Measurements from ENCODE around the gene ATE1.

DNA sequence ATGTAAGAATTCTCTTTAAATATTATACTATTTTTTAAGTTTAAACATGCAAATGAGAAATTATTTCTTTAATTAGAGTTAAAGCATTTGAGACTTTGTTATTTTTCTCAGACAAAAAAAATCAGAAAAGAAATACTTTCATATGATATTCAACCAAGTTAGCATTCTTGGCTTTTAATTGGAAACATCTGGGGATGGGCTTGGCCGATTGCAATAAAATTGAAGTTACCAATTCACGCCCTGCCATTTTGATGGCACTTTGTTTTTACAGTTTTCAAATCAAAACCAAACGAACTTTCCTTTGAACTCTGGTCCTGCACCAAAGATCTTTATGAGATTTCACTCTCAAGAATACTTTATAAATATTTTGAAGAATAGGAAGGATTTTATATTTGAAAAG, 127.7 kb downstream of the ATE1 start:
- no peak for TF ChIP-seq POLR2A (IDR thresholded peaks at IDR 0.05)
- TF ChIP-seq POLR2AphosphoS5 (IDR thresholded peaks at IDR 0.05): no peak
- TF ChIP-seq, protein P1, sequence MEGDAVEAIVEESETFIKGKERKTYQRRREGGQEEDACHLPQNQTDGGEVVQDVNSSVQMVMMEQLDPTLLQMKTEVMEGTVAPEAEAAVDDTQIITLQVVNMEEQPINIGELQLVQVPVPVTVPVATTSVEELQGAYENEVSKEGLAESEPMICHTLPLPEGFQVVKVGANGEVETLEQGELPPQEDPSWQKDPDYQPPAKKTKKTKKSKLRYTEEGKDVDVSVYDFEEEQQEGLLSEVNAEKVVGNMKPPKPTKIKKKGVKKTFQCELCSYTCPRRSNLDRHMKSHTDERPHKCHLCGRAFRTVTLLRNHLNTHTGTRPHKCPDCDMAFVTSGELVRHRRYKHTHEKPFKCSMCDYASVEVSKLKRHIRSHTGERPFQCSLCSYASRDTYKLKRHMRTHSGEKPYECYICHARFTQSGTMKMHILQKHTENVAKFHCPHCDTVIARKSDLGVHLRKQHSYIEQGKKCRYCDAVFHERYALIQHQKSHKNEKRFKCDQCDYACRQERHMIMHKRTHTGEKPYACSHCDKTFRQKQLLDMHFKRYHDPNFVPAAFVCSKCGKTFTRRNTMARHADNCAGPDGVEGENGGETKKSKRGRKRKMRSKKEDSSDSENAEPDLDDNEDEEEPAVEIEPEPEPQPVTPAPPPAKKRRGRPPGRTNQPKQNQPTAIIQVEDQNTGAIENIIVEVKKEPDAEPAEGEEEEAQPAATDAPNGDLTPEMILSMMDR (IDR thresholded peaks at IDR 0.05): no peak
